NCI-H82 treated with DMSO at 0.1 percent for 48 hours (cell line): ENCODE measurements around the gene MRAS.
"Not testable (repeated sequence)": the region's sequence is repeated elsewhere in the genome, so short reads cannot be mapped to it uniquely, and the experiment has no call there.

Source experiments
- DNase-seq: peaks from one replicate; lab custom pipeline; 2025; ENCODE audit not compliant: unreplicated experiment; lab: John Stamatoyannopoulos, UW

MRAS gene

GRCh38 chr3:138366006-138366759 lies 17.8 kb downstream of the MRAS start:
- no peak for DNase-seq

- no peak for DNase-seq
Measured at GRCh38 chr3:138367326-138367850, 19.0 kb downstream of the MRAS start.

- no peak for DNase-seq
Measured at GRCh38 chr3:138367911-138368310, 19.5 kb downstream of the MRAS start.

- no peak for DNase-seq
Measured at GRCh38 chr3:138369151-138369900, 20.9 kb downstream of the MRAS start.

- DNase-seq, result no peak
Measured at GRCh38 chr3:138370321-138370720, 21.9 kb downstream of the MRAS start.

GRCh38 chr3:138371070-138371965 lies 22.9 kb downstream of the MRAS start:
- DNase-seq, result no peak

- no peak for DNase-seq
Measured at GRCh38 chr3:138373087-138373735, 24.8 kb downstream of the MRAS start.

GRCh38 chr3:138373736-138374094 lies 25.3 kb downstream of the MRAS start:
- DNase-seq, result no peak

GRCh38 chr3:138374573-138375134 lies 26.3 kb downstream of the MRAS start:
- no peak for DNase-seq

GRCh38 chr3:138375447-138375846 lies 27.1 kb downstream of the MRAS start:
- no peak for DNase-seq

GRCh38 chr3:138376663-138377062 lies 28.3 kb downstream of the MRAS start:
- DNase-seq, result no peak

- not testable (repeated sequence) for DNase-seq
Measured at GRCh38 chr3:138377212-138377611, 28.8 kb downstream of the MRAS start.

GRCh38 chr3:138377804-138378203 lies 29.4 kb downstream of the MRAS start:
- DNase-seq, result no peak

- DNase-seq, result no peak
Measured at GRCh38 chr3:138378331-138378730, 30.0 kb downstream of the MRAS start.

GRCh38 chr3:138378990-138379389 lies 30.6 kb downstream of the MRAS start:
- DNase-seq, result no peak

- no peak for DNase-seq
Measured at GRCh38 chr3:138381413-138381901, 33.1 kb downstream of the MRAS start.

GRCh38 chr3:138381950-138382715 lies 33.8 kb downstream of the MRAS start:
- DNase-seq, result no peak

- DNase-seq, result no peak
Measured at GRCh38 chr3:138383715-138384465, 35.5 kb downstream of the MRAS start.

GRCh38 chr3:138384531-138384930 lies 36.2 kb downstream of the MRAS start:
- no peak for DNase-seq
